Lung (tissue), 12 donors: ENCODE results near the gene KRTAP5-5. TPM values are rescaled to one million over a fixed set of nuclear protein-coding genes. Genes with fewer than 3 reads are reported as not detected.

ENCODE experiments used
- ATAC-seq: fragments of 200-7000 bp; cut with Tn5 transposase; one replicate; pipeline ENCODE4 v1.9.1; 2020; ENCODE audit warnings: moderate number of reproducible peaks; ENCODE audit not compliant: insufficient read depth, low FRiP score
- DNase-seq, 3 donors: peaks; one replicate each; pipeline ENCODE4 v3.0.0-alpha.2; 2013 to 2017
- H3K27ac ChIP-seq, 2 donors: one replicate each; pipeline ENCODE4 v1.5.1; 2013; ENCODE audit warnings: mild to moderate bottlenecking in 2 of 2, moderate library complexity in 2 of 2, control low read depth in 1 of 2, inconsistent platforms in 1 of 2, low read depth in 1 of 2, low read length in 1 of 2
- H3K27me3 ChIP-seq, 3 donors: one replicate each; pipeline ENCODE4 v1.5.1; 2013; ENCODE audit warnings: low read length in 2 of 3; ENCODE audit not compliant: control insufficient read depth in 3 of 3, insufficient read depth in 3 of 3
- H3K36me3 ChIP-seq, 4 donors: one replicate each; pipeline ENCODE4 v1.5.1; 2013; ENCODE audit warnings: low read length in 4 of 4, mild to moderate bottlenecking in 1 of 4, moderate library complexity in 1 of 4; ENCODE audit not compliant: control insufficient read depth in 4 of 4, insufficient read depth in 4 of 4
- H3K4me1 ChIP-seq, 5 donors: one replicate each; pipeline ENCODE4 v1.5.1; 2013; ENCODE audit warnings: low read length in 5 of 5, mild to moderate bottlenecking in 2 of 5, moderate library complexity in 1 of 5; ENCODE audit not compliant: control insufficient read depth in 5 of 5, insufficient read depth in 5 of 5
- H3K4me3 ChIP-seq: one replicate; pipeline ENCODE4 v1.5.1; 2013; ENCODE audit warnings: mild to moderate bottlenecking, control low read depth, moderate library complexity
- H3K9ac ChIP-seq, 2 donors: one replicate each; pipeline ENCODE4 v1.5.1; 2013; ENCODE audit warnings: low read length in 2 of 2, control low read depth in 1 of 2; ENCODE audit not compliant: insufficient read depth in 1 of 2
- H3K9me3 ChIP-seq, 4 donors: one replicate each; pipeline ENCODE4 v1.5.1; 2013; ENCODE audit warnings: low read length in 3 of 4, mild to moderate bottlenecking in 1 of 4, moderate library complexity in 1 of 4; ENCODE audit not compliant: control insufficient read depth in 4 of 4, insufficient read depth in 3 of 4
- WGBS, 2 donors: extraction: QIAGEN DNeasy Blood & Tissue Kit; methylation state at CpG; one replicate each; pipeline ENCODE4 v1.1.7; 2013; 5-methylcytosine and 5-hydroxymethylcytosine counted together
- polyA plus RNA-seq, 2 donors: library from polyadenylated mRNA; stranded (reverse); fragments of 200-250 nt; gene quantifications; one replicate each; pipeline ENCODE4 v1.2.1, GENCODE V29; 2013
- total RNA-seq, 2 donors: library from RNA; depleted of rRNA in 1 of 2; stranded (reverse); fragments of >200 nt in 1 of 2; gene quantifications; one replicate each; pipeline ENCODE4 v1.2.1, GENCODE V29; 2014 to 2021
- TF ChIP-seq, protein P1 (sequence below): IDR thresholded peaks from 2 replicates; pipeline ENCODE4 v1.5.1; 2012; ENCODE audit warnings: mild to moderate bottlenecking; ENCODE audit errors: control extremely low read depth, extremely low read depth
- donor health status: control.
- donor health status: control.
- donor health status: Bipolar disorder and iron deficiency.
- donor health status: healthy.
- donor health status: DM: yes; HTN: yes; CAD: no.

KRTAP5-5 gene
- total and polyA plus RNA-seq, 4 donors, result not detected

DNA sequence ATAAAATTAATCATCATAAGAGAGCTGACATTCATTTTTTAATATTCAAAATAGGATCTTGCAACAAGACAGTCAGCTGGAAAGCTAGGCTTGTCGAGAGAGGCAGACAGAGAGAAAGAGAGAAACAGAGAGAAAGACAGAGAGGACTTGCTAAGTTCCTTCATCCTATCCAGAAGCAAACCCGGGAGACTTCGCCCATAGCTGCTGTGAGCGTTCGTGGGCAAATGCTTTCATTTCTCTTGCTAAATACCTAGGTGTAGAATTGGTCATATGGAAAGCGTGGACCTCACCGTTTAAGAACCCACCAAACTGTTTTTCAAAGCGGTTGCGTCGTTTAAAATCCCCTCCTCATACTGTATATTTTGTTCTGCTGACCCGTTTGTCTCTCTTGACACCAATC lies 42.1 kb downstream of the KRTAP5-5 start:
- DNase-seq, result no peak
- Histone ChIP-seq H3K4me3 (no peak overlapping the region), H3K9me3 (peaks cover 0 to 5% (median 0%) of the 10 kb centered on the region in 4 donors), H3K4me1 (peaks cover 0 to 32% (median 6%) of the 10 kb centered on the region in 5 donors), H3K27ac (no peak overlapping the region), H3K27me3 (peaks cover 0 to 6% (median 0%) of the 10 kb centered on the region in 3 donors), H3K36me3 (no peaks in the 10 kb centered on the region), H3K9ac (no peak overlapping the region)
- 79 to 86% methylated on average over 11 of the region's 11 CpGs for WGBS, 2 donors
- no peak for ATAC-seq
- TF ChIP-seq, protein P1, sequence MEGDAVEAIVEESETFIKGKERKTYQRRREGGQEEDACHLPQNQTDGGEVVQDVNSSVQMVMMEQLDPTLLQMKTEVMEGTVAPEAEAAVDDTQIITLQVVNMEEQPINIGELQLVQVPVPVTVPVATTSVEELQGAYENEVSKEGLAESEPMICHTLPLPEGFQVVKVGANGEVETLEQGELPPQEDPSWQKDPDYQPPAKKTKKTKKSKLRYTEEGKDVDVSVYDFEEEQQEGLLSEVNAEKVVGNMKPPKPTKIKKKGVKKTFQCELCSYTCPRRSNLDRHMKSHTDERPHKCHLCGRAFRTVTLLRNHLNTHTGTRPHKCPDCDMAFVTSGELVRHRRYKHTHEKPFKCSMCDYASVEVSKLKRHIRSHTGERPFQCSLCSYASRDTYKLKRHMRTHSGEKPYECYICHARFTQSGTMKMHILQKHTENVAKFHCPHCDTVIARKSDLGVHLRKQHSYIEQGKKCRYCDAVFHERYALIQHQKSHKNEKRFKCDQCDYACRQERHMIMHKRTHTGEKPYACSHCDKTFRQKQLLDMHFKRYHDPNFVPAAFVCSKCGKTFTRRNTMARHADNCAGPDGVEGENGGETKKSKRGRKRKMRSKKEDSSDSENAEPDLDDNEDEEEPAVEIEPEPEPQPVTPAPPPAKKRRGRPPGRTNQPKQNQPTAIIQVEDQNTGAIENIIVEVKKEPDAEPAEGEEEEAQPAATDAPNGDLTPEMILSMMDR, result no peak

DNA sequence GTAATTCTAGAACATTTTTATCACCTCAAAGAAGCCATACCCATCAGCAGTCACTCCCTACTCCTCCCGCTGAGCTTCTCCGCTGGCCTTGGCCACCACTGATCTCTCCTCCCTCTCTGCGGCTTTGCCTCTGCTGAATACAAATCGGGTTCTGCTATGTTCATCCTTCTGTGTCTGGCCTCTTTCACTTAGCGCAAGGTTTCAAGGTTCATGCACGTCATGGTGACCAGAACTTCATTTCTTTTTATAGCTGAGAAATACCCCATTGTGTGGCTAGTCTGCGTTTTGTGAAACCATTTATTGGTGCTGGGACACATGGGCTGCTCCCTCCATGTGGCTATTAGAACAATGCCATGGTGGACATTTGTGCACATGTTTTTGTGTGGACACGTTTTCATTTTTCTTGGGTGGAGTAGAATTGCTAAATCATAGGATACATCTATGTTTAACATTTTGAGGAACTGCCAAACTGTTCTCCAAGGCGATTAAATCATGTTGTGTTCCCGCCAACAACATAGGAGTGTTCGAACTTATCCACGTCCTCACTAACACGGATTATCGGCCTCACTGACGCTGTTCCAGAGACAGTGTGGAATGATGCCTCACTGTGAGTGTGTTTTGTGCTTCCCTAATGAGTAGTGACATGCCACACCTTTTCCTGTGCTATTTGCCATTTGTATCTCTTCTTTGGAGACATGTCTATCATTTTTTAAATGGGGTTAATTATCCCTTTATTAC lies 43.2 kb downstream of the KRTAP5-5 start:
- whole genome bisulfite sequencing, 2 donors, result 77 to 84% methylated on average over 15 of the region's 15 CpGs
- H3K36me3 ChIP-seq, result no peaks in the 10 kb centered on the region
- H3K9me3 ChIP-seq, result peaks cover 0 to 5% (median 0%) of the 10 kb centered on the region in 4 donors
- DNase-seq, result peak in 2 of 3 donors; percentile 26 to 29
- ATAC-seq, result no peak
- H3K4me1 ChIP-seq, result peaks cover 0 to 23% (median 4%) of the 10 kb centered on the region in 5 donors
- H3K4me3 ChIP-seq, result no peak overlapping the region
- peaks cover 0 to 6% (median 0%) of the 10 kb centered on the region in 3 donors for H3K27me3 ChIP-seq
- H3K27ac ChIP-seq, result no peak overlapping the region
- TF ChIP-seq, protein P1, result no peak
- no peak overlapping the region for H3K9ac ChIP-seq

DNA sequence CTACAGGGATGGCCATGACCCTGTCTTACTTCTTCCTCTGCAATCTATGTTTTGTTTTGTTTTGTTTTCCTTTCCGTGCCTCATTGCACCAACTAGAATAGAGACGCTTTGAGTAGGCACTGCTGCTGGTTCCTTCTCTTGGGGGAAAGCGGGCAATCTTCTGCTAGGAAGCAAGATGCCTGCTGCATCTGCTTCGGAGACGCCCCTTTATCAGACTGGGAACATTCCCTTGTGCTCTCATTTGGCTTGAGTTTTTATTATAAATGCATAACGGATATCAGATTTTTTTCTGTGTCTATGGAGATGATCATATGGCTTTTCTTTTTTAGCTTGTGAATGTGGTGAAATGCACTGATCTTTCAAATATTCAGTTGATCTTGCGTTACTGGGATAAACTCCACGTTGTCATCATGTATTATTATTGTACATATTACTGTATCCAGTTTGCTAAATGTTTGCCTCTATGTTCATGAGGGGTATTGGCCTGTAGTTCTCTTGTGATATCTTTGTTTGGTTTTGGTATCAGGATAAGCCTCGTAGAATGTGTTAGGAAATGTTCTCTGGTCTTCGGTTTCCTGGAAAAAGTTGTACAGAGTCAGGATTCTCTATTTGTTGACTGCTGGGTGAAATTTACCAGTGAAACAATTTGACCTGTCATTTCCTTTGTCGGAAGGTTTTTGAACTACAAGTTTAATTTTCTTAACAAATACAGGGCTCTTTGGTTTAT lies 44.0 kb downstream of the KRTAP5-5 start:
- no peak overlapping the region for H3K4me3 ChIP-seq
- peaks cover 0 to 6% (median 0%) of the 10 kb centered on the region in 3 donors for H3K27me3 ChIP-seq
- H3K9ac ChIP-seq, result no peak overlapping the region
- no peaks in the 10 kb centered on the region for H3K36me3 ChIP-seq
- peaks cover 0 to 5% (median 0%) of the 10 kb centered on the region in 4 donors for H3K9me3 ChIP-seq
- TF ChIP-seq, protein P1, result no peak
- 56 to 64% methylated on average over 11 of the region's 11 CpGs for WGBS, 2 donors
- H3K27ac ChIP-seq, result no peak overlapping the region
- peaks cover 0 to 20% (median 2%) of the 10 kb centered on the region in 5 donors for H3K4me1 ChIP-seq
- DNase-seq (peak in 2 of 3 donors; percentile 56 to 69), ATAC-seq (no peak)
